HS-5 (cell line): ENCODE results near the gene XKR8.

Experiments used
- DNase-seq: peaks from one replicate; pipeline ENCODE4 v3.0.0-alpha.2; 2012; ENCODE audit warnings: low read depth

The XKR8 gene, protein sequence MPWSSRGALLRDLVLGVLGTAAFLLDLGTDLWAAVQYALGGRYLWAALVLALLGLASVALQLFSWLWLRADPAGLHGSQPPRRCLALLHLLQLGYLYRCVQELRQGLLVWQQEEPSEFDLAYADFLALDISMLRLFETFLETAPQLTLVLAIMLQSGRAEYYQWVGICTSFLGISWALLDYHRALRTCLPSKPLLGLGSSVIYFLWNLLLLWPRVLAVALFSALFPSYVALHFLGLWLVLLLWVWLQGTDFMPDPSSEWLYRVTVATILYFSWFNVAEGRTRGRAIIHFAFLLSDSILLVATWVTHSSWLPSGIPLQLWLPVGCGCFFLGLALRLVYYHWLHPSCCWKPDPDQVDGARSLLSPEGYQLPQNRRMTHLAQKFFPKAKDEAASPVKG

DNA sequence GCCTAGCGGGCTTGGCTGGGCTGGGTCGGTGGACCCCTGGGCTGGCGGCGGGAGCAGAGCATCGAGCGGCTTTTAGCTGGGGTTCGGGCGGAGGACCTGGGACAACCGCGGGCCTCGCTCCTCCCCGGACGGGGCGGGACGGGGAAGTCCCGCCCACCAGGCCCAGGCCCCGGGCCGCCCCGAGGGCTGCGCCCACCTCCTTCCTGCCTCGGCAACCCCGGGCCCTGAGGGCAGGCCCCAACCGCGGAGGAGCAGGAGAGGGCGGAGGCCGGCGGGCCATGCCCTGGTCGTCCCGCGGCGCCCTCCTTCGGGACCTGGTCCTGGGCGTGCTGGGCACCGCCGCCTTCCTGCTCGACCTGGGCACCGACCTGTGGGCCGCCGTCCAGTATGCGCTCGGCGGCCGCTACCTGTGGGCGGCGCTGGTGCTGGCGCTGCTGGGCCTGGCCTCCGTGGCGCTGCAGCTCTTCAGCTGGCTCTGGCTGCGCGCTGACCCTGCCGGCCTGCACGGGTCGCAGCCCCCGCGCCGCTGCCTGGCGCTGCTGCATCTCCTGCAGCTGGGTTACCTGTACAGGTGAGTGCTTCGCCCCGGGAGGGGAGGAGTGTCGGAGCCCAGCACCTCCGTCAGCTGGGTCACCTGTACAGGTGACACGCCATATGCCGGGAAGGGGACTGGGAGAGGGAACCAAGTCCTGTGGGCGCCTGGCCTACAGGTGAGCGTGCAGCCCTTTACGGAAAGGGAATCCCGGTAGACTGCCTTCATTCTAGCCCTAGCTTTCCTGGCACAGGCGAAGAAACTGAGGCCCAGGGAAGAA, at the start of gene XKR8:
Gene XKR8 (plus strand): TSS at position 182 of the 812 bp plus-strand sequence. CDS start 97 bp downstream, at position 279.
- peak; percentile 44 for DNase-seq

DNA sequence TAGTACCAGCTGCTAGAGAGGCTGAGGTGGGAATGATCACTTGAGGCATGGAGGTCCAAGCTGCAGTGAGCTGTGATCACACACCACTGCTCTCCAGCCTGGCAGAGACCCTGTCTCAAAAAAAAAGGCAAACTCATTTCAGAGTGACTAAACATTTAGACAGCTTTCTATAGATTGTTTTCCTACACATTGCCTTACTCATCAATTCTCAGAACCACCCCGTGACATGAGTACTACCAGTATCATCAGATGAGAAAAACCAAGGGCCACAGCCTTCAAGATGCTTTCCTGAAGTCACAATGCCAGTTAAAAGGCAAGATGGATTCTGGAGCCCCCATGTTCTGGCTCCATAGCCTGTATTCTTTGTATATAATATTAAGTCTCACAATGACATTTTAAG, 47.3 kb upstream of the XKR8 start:
- no peak for DNase-seq

DNA sequence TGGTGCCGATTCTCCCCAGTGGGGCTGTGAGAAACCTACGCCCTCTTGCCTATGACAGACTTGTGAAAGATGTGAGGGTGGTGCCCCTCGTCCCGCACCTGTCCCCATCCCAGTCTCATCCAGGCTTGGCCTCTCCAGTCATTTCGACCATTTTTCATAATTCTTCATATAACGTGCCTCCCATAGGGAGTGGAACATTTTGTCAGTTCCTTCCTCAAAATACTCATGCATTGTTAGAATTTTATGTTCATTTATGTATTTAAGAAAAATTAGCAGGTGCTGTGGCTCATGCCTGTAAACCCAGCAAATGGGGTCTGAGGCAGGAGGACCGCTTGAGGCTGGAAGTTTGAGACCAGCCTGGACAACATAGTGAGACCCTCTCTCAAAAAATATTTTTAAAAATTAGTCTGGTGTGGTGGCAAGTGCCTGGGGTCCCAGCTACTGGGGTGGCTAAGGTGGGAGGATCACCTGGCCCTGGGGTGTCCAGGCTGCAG, 44.6 kb upstream of the XKR8 start:
- DNase-seq = no peak

DNA sequence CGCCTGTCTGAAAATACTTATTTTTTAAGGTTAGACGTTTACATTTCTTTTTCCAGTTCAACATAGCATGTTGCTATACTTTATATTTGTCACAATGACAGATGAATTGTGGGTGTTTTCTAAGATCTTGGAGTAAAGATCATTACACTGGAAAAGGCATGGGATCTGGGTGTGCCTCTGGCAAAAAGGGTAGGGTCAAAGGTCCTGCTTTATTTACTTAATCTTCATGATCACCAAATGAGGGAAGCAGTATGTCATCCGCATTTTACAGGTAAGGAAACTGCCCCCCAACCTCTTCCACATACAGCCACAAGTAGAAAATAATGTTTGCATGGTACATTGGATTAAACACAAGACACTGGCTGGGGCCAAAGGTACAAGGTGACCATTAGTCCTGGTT, 37.5 kb upstream of the XKR8 start:
- no peak for DNase-seq

DNA sequence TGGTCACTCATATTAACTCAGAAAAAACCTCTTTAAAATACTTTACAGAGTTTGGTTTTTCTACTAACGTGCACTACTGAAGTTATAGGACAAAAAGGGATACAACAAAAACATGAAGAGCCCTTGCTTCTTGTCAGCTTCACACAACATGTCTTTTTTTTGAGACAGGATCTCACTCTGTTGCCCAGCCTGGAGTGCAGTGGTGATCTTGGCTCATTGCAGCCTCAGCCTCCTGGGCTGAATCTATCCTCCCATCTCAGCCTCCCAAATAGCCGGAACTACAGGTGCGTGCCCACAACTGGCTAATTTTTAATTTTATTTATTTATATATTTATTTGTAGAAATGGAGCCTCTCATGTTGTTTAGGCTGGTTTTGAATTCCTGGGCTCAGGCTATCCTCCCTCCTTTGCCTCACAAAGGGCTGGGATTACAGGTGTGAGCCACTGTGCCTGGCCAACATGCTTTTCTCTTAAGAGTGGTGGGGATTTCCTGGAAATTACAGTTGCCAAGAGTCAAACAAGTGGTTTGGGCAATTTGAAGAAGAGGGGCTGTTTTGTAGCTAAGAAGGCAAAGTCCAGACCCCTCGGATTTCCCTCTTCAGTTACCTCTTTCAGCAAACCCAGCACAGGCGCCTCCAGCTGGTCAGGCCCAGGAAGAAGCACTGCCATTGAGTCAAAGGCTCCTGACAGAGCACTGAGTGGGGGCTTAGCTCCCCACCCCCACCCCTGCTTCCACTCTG, 31.4 kb upstream of the XKR8 start:
- no peak for DNase-seq

DNA sequence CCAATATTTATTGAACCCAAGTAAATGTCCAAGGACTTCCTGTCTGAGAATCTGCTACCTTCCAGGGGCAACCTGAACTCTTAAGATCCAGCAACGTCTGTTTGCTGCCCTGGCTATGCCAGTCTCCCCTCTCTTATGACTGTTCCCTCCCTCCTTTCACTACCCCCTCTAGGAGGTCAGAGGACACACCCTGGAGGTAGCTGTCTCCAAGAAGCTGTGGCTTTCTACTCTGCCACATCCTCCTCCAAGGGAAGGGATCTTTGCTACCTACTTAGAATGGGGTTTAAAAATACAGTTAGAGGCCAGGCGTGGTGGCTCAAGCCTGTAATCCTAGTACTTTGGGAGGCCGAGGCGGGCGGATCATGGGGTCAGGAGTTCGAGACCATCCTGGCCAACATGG, 28.6 kb upstream of the XKR8 start:
- no peak for DNase-seq

DNA sequence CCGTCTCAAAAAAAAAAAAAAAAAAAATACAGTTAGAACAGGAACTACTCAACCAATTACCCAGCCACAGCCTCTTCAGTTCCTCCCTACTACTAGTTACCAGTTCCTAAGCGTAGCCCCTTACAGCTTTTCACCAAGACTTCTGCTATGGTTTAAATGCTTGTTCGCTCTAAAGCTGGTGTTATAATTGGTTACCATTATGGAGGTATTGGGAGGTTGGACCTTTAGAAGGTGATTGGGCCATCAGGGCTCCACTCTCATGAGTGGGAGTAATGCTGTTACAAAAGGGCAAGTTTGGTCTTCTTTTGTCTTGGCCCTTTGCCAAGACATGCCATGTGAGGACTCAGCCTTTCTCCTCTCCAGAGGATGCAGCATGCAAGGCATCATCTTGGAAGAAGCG, 28.0 kb upstream of the XKR8 start:
- DNase-seq = no peak

DNA sequence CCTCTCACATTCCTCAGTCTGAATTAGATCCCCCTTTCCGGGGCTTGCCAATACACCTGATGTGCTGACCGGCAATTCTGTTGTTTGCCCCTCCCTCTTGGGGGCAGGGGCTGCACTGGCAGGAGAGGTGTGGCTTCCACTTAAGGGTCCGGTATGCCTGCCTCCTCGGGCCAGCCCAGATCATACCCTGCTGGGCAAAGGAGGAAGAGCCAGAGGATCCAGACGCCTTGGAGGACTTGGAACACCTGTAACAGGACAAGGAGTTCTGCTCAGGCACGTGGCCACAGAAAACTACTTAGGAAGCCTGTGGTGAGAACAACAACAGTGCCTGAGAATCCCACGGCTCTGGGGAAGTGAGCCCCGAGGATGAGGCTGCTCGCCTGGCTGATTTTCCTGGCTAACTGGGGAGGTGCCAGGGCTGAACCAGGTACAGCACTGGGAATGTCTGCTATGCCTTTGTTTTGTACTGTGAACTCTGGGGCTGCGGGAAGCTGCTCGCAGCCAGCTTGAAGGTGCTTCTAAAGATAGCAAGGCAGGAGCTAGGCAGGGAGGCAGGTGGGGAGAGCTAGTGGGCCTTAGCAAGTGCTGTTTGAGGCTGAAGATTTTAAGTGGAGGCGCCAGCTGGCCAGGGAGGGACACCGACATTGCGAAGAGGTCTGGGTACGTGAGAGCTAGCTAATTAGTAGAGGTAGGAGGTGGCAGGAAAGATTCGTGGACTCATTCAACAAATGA, 24.8 kb upstream of the XKR8 start, which contains the start of gene SMPDL3B:
Gene SMPDL3B (plus strand): TSS at position 183 of the 732 bp plus-strand sequence. CDS start 184 bp downstream, at position 367.
- no peak for DNase-seq

DNA sequence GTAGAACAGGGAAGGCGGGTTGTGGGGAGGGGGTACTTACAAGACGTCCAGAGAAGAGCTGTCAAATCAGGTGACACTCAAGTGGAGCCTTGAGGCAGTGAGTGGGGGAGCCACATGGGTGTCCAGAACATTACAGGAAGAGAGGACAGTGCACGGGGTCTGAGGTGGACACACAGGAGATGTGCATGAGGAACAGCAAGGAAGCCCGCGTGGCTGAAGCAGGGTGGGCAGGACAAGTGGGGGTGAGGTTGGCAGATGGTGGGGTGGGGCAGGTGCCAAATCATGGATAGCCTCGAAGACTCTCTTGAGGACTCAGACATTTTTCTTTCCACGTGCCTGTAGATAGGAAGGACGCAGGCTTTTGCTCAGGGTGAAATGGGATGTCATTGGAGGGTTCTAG, 24.1 kb upstream of the XKR8 start:
- no peak for DNase-seq

DNA sequence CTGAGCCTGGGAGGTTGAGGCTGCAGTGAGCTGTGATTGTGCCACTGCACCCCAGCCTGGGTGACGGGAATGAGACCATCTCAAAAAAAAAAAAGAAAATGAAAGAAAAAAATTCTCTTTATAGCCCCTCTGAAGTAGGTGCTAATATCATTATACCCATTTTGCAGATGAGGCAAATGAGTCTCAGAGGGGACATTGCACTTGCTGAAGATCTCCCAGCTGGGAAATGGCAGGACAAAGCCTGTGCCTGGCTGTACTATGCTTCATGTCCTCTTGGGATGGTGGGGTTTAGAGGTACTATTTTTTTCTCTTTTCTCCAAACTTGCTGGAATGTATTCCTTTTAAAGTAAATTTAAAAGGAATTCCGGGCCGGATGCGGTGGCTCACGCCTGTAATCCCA, 23.4 kb upstream of the XKR8 start:
- no peak for DNase-seq

DNA sequence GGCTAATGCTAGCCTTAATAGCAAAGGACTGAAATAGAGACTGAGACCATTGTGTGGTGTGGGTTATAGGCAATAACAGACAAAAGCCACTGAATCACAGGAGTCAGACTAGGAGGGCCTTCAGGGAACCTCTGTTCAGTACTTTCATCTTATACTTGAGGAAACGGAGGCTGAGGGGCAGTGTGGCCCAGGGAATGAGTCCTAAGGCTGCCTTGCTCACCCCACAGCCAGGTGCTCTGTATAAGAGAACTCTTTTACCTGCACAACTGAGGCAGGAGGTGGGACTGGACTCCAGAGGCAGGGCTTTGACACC, 22.3 kb upstream of the XKR8 start:
- no peak for DNase-seq

DNA sequence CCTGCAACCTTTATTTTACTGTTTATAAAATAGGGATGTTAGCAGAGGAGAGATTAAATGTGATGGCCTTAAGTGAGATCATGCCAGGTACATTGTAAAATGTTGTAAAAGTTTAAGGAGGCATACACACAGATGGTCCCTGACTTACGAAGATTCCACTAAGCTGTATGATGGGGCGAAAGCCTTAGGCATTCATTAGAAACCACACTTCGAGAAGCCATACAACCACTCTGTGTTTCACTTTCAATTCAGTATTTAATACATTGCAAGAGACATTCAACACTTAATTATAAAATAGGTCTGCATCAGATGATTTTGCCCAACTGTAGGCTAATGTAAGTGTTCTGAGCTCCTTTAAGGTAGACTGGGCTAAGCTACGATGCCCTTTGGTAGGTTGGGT, 21.3 kb upstream of the XKR8 start:
- DNase-seq = no peak

DNA sequence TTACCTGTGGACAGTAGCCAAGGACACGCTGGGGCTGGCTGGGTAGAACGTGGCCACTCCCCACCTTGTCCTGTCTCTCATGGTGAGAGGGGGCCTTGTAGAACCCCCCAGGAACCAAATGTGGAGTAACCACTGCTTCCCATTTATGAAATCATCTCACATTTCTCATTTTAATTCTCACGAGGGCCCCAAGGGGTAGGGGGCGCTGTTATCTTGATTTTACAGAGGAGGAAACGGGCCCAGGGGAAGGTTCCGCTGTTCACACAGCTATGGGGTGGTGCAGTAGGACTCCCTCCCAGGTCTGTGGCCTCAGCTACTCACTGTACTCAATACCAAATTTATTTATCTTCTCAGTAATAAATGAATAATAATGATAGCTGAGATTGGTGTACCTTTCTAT, 19.5 kb upstream of the XKR8 start:
- DNase-seq = no peak

DNA sequence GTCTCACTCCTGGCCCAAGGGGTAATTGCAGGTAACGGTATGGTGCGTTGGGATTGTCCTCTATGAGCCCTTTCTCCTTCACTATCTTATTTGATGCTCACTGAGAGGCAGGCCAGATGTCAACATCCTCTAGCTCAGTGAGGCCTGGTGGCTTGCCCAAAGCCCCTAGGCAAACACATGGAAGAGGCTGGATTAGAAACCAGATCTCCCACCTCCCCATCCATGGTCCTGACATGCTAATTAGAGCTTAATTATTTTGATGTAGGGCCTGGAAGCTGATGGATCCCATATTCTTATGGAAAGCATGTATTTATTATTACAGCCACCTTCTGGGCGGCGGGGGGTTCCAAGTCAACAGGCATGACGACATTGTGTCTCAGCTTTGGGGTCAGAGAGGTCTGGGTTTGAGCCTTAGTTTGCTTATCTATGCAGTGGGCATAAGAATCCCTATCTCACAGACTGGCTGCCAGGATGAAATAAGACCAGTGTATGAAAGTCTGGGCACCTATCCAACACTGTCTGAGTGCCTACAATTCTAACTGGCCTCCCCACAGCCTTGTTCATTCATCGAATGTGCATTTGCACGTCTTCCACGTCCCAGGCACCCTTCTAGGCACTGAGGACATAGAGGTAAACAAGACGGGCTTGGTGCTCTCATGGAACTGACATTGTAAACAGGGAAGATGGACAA, 18.8 kb upstream of the XKR8 start:
- no peak for DNase-seq

DNA sequence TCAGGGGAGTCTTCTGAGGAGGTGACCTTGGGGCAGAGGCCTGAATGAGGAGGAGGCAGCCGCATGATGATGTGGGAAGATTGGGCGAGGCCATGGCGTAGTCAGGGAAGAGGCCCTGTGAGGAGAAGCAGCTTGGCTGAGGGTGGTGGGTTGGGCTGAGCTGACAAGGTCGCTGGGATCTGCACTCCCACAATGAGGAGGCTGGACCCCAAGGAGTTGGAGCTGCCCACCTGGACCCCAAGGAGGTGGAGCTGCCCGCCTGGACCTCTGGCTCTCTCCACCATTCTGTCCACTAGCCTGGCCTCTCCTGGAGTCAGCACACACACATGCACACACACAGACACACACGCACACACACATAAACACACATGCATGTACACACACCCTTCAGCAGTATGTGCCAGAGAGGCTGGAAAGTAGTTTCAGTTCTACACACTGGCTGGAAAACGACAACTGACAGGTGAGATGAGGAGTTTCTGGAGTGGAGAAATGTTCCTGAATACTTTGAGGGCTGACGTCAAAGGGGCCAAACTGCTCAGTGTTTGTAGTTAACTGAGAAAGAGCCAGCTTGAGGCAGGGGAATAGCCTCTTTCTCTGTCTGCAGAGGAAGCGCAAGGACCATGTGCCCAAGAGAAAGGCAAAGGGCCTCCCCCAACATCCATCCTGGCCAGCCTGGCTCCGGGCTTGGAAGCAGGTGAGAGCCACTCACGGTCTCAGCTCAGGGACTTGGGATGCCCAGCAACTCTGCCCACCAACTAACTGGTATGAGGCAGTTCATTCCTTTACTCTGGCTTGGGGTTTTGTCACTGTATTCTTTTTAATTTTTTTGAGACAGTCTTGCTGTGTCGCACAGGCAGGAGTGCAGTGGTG, 17.9 kb upstream of the XKR8 start:
- no peak for DNase-seq

DNA sequence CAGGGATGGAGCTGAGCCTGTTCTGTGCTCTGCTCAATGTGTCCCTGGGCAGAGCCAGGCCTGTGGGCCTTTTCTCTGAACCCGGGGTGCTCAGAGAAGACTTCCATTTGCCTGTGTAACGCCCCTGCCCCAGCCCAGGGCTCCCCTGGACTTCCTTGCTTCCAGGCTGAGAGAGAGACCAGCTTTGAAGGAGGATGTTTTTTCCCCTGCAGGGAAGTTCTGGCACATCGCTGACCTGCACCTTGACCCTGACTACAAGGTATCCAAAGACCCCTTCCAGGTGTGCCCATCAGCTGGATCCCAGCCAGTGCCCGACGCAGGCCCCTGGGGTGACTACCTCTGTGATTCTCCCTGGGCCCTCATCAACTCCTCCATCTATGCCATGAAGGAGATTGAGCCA, 14.8 kb upstream of the XKR8 start:
- no peak for DNase-seq

DNA sequence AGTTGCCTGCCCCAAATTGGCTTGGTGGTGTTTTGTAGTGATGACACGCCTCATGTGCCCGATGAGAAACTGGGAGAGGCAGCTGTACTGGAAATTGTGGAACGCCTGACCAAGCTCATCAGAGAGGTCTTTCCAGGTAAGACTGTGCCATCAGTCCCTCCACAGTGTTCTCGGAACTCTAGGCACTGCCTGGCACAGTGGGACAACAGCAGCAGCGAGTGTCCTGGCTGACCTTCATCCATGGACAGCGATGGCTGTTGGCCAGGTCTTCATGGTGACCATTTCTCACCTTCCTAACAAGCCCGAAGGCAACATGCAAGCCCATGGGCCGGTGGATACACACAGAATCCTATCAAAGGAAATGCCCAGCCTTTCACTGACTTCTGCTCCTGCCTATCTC, 10.7 kb upstream of the XKR8 start:
- no peak for DNase-seq

DNA sequence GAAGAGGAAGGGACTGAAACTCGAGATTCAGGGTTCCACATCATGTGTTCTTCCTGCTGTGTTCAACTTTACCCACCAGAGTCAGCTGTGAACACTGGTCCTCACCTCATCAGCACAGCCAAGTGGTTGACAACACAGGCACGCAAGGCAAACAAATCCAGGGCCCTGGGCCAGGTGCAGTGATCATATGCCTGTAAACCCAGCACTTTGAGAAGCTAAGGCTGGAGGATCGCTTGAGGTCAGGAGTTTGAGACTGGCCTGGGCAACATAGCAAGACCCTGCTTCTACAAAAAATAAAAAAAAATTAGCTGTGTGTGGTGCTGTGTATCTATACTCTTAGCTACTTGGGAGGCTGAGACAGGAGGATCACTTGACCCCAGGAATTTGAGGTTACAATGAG, 8.4 kb upstream of the XKR8 start:
- no peak for DNase-seq

DNA sequence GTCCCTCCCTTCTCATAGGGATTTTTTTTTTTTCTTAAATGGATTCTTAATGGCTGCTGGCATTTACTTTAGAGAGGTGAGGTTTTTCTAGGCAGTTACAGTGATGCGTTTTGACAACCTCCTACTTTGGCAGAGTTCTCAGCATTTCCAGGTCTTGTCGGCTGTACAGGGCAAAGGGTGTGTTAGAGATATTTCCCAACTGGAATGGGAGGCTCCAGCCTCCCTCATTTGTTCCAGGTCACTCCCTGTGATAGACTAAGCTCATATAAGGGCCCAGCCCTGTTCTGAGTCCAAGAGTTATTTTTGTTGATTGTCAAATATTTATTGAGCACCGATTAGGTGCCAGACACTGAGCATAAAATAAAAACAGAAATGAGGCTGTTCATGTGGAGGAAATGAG, 7.6 kb upstream of the XKR8 start:
- DNase-seq = no peak

DNA sequence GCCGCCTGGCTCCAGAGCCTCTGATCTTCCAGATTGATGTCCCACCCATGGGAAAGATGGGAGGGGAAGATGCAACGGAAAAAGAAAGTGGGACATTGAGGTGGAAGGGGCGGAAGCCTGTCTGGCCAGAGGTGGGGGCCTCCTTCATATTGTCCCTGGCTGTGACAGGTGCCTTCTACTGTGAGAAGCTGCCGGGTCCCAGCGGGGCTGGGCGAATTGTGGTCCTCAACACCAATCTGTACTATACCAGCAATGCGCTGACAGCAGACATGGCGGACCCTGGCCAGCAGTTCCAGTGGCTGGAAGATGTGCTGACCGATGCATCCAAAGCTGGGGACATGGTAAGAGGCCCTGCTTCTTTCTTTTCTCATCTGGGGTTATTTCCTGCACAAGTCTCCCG, 5.6 kb upstream of the XKR8 start:
- DNase-seq = no peak
